ENCODE data around the gene C5orf58.
A peak's percentile ranks its signal among the peaks of the same experiment; 100 is the strongest.

The C5orf58 gene

GRCh38 chr5:170232786-170233185 is at the start of gene C5orf58:
C5orf58 (plus strand) TSS chr5:170232985; CDS start chr5:170234977, 1,992 bp downstream.
- no peak for DNase-seq (ENCODE audit: low read depth)

GRCh38 chr5:170183816-170184687 is 48.7 kb upstream of the C5orf58 start:
- no peak for DNase-seq (ENCODE audit: low read depth)

GRCh38 chr5:170184737-170185136 is 48.0 kb upstream of the C5orf58 start:
- no peak for DNase-seq (ENCODE audit: low read depth)

GRCh38 chr5:170186156-170186555 is 46.6 kb upstream of the C5orf58 start:
- no peak for DNase-seq (ENCODE audit: low read depth)

GRCh38 chr5:170186856-170187255 is 45.9 kb upstream of the C5orf58 start:
- no peak for DNase-seq (ENCODE audit: low read depth)

GRCh38 chr5:170190436-170191134 is 42.2 kb upstream of the C5orf58 start:
- DNase-seq (ENCODE audit: low read depth), result no peak

GRCh38 chr5:170192829-170193228 is 40.0 kb upstream of the C5orf58 start:
- DNase-seq (ENCODE audit: low read depth), result no peak

GRCh38 chr5:170195961-170196360 is 36.8 kb upstream of the C5orf58 start:
- no peak for DNase-seq (ENCODE audit: low read depth)

GRCh38 chr5:170200876-170201275 is 31.9 kb upstream of the C5orf58 start:
- DNase-seq (ENCODE audit: low read depth), result no peak

GRCh38 chr5:170201311-170201710 is 31.5 kb upstream of the C5orf58 start:
- DNase-seq (ENCODE audit: low read depth), result no peak

GRCh38 chr5:170202117-170202516 is 30.7 kb upstream of the C5orf58 start:
- DNase-seq (ENCODE audit: low read depth), result no peak

- no peak for DNase-seq (ENCODE audit: low read depth)
These were observed 28.6 kb upstream of the C5orf58 start for GRCh38 chr5:170204202-170204601.

GRCh38 chr5:170206216-170206615 is 26.6 kb upstream of the C5orf58 start:
- no peak for DNase-seq (ENCODE audit: low read depth)

GRCh38 chr5:170206958-170207357 is 25.8 kb upstream of the C5orf58 start:
- DNase-seq (ENCODE audit: low read depth), result no peak

- no peak for DNase-seq (ENCODE audit: low read depth)
These were observed 21.0 kb upstream of the C5orf58 start for GRCh38 chr5:170211575-170212334.

- no peak for DNase-seq (ENCODE audit: low read depth)
These were observed 16.4 kb upstream of the C5orf58 start for GRCh38 chr5:170216257-170216864.

GRCh38 chr5:170217831-170218230 is 15.0 kb upstream of the C5orf58 start:
- DNase-seq (ENCODE audit: low read depth), result no peak

GRCh38 chr5:170218726-170219125 is 14.1 kb upstream of the C5orf58 start:
- DNase-seq (ENCODE audit: low read depth), result no peak

GRCh38 chr5:170219615-170220014 is 13.2 kb upstream of the C5orf58 start:
- DNase-seq (ENCODE audit: low read depth), result peak; percentile 84

- DNase-seq (ENCODE audit: low read depth), result no peak
These were observed 12.6 kb upstream of the C5orf58 start for GRCh38 chr5:170220191-170220590.

- no peak for DNase-seq (ENCODE audit: low read depth)
These were observed 11.5 kb upstream of the C5orf58 start for GRCh38 chr5:170221327-170221741.

GRCh38 chr5:170223360-170223759 is 9.4 kb upstream of the C5orf58 start:
- no peak for DNase-seq (ENCODE audit: low read depth)
